HUES64 (cell line): ENCODE results near the gene XG.
"Not testable (repeated sequence)": the region's sequence is repeated elsewhere in the genome, so short reads cannot be mapped to it uniquely, and the experiment has no call there.

Source experiments
- H3K27ac ChIP-seq: 2 replicates; pipeline ENCODE4 v1.7.0; 2013; ENCODE audit warnings: low read depth, low read length, inconsistent platforms
- H3K27me3 ChIP-seq: 2 replicates; pipeline ENCODE4 v1.6.1; 2013; ENCODE audit warnings: mild to moderate bottlenecking, low read length; ENCODE audit not compliant: insufficient read depth
- H3K36me3 ChIP-seq: 2 replicates; pipeline ENCODE4 v1.6.1; 2013; ENCODE audit warnings: mild to moderate bottlenecking, low read length; ENCODE audit not compliant: insufficient read depth
- H3K4me1 ChIP-seq: 2 replicates; pipeline ENCODE4 v1.6.1; 2013; ENCODE audit warnings: mild to moderate bottlenecking, low read length, moderate library complexity; ENCODE audit not compliant: insufficient read depth
- H3K4me3 ChIP-seq: 2 replicates; pipeline ENCODE4 v1.5.1; 2013; ENCODE audit warnings: mild to moderate bottlenecking, low read length, moderate library complexity
- H3K9ac ChIP-seq: 2 replicates; pipeline ENCODE4 v1.6.1; 2013; ENCODE audit warnings: mild to moderate bottlenecking, low read depth, low read length
- H3K9me3 ChIP-seq: 2 replicates; pipeline ENCODE4 v1.6.1; 2013; ENCODE audit warnings: low read depth, low read length; ENCODE audit not compliant: insufficient read depth
- WGBS: fragments of 150-250, 120-280 bp; methylation state at CpG from one replicate; pipeline ENCODE4 v1.1.7; 2013; ENCODE audit warnings: missing lambda C conversion rate; 5-methylcytosine and 5-hydroxymethylcytosine counted together

XG gene

GRCh38 chrX:2764766-2765548 is 13.1 kb downstream of the XG start:
- H3K27ac ChIP-seq, result not testable (repeated sequence)

GRCh38 chrX:2765549-2765830 is 13.7 kb downstream of the XG start:
- Histone ChIP-seq H3K4me1 (no peaks in the 10 kb centered on the region), H3K27me3 (no peaks in the 10 kb centered on the region), H3K9ac (no peak overlapping the region), H3K4me3 (no peak overlapping the region), H3K36me3 (no peaks in the 10 kb centered on the region), H3K9me3 (no peaks in the 10 kb centered on the region), H3K27ac (no peak overlapping the region)
- 91% methylated on average over 5 of the region's 5 CpGs for WGBS

More at GRCh38 chrX:2764766-2765548, 13.1 kb downstream of the XG start:
- H3K4me3 ChIP-seq, H3K9me3 ChIP-seq, H3K9ac ChIP-seq, H3K4me1 ChIP-seq, H3K27me3 ChIP-seq, H3K36me3 ChIP-seq: not testable (repeated sequence)
- WGBS, result 89% methylated on average over 15 of the region's 19 CpGs

- H3K9me3 ChIP-seq, result no peaks in the 10 kb centered on the region
- no peak overlapping the region for H3K9ac ChIP-seq
- H3K4me3 ChIP-seq, result no peak overlapping the region
- H3K27ac ChIP-seq, result no peak overlapping the region
- no peaks in the 10 kb centered on the region for H3K4me1 ChIP-seq
- no peaks in the 10 kb centered on the region for H3K36me3 ChIP-seq
- WGBS, result 91% methylated on average over 11 of the region's 11 CpGs
- H3K27me3 ChIP-seq, result no peaks in the 10 kb centered on the region
These were observed 15.1 kb downstream of the XG start for GRCh38 chrX:2766906-2767305.

- Histone ChIP-seq H3K27me3 (no peaks in the 10 kb centered on the region), H3K9ac (no peak overlapping the region), H3K36me3 (no peaks in the 10 kb centered on the region), H3K4me1 (no peaks in the 10 kb centered on the region), H3K27ac (no peak overlapping the region), H3K9me3 (no peaks in the 10 kb centered on the region), H3K4me3 (no peak overlapping the region)
- 76% methylated on average over 25 of the region's 25 CpGs for WGBS
These were observed 16.0 kb downstream of the XG start for GRCh38 chrX:2767631-2768455.

GRCh38 chrX:2769615-2770014 is 17.8 kb downstream of the XG start:
- no CpG with 5 or more reads among the region's 1 CpG for WGBS
- Histone ChIP-seq H3K9ac (no peak overlapping the region), H3K4me3 (no peak overlapping the region), H3K27ac (no peak overlapping the region), H3K4me1 (no peaks in the 10 kb centered on the region), H3K9me3 (peaks cover under 1% of the 10 kb centered on the region; the same call in 1 of the 2 replicates), H3K27me3 (no peaks in the 10 kb centered on the region), H3K36me3 (no peaks in the 10 kb centered on the region)

GRCh38 chrX:2773166-2774055 is 21.6 kb downstream of the XG start:
- not testable (repeated sequence) for H3K9me3 ChIP-seq
- WGBS, result 91% methylated on average over 8 of the region's 10 CpGs

GRCh38 chrX:2774057-2774456 is 22.2 kb downstream of the XG start:
- Histone ChIP-seq H3K27me3 (no peaks in the 10 kb centered on the region), H3K36me3 (no peaks in the 10 kb centered on the region), H3K4me3 (no peak overlapping the region), H3K9me3 (peaks cover 6% of the 10 kb centered on the region), H3K4me1 (peaks cover 7% of the 10 kb centered on the region; the same call in 1 of the 2 replicates), H3K9ac (no peak overlapping the region), H3K27ac (no peak overlapping the region)
- 91% methylated on average over 5 of the region's 5 CpGs for WGBS

More at GRCh38 chrX:2773166-2774055, 21.6 kb downstream of the XG start:
- H3K27me3 ChIP-seq, H3K4me3 ChIP-seq, H3K4me1 ChIP-seq, H3K9ac ChIP-seq, H3K36me3 ChIP-seq, H3K27ac ChIP-seq: not testable (repeated sequence)

GRCh38 chrX:2774776-2775175 is 22.9 kb downstream of the XG start:
- Histone ChIP-seq H3K9me3 (peaks cover 6% of the 10 kb centered on the region), H3K9ac (no peak overlapping the region), H3K4me1 (peaks cover 7% of the 10 kb centered on the region; the same call in 1 of the 2 replicates), H3K4me3 (no peak overlapping the region), H3K27ac (no peak overlapping the region), H3K27me3 (no peaks in the 10 kb centered on the region), H3K36me3 (no peaks in the 10 kb centered on the region)
- 96% methylated on average over 3 of the region's 3 CpGs for WGBS

- H3K36me3 ChIP-seq, H3K9me3 ChIP-seq, H3K9ac ChIP-seq, H3K4me3 ChIP-seq, H3K27me3 ChIP-seq: not testable (repeated sequence)
- WGBS, result 37% methylated on average over 11 of the region's 12 CpGs
- peaks cover 36% of the 10 kb centered on the region for H3K4me1 ChIP-seq
- peak overlapping the region; percentile 83; the same call in 1 of the 2 replicates for H3K27ac ChIP-seq
These were observed 28.8 kb downstream of the XG start for GRCh38 chrX:2780472-2781225.

GRCh38 chrX:2781226-2781571 is 29.4 kb downstream of the XG start:
- 73% methylated on average over 1 of the region's 1 CpG for WGBS
- H3K9me3 ChIP-seq, result no peaks in the 10 kb centered on the region
- peaks cover 36% of the 10 kb centered on the region for H3K4me1 ChIP-seq
- no peaks in the 10 kb centered on the region for H3K27me3 ChIP-seq
- peak overlapping the region; percentile 83; the same call in 1 of the 2 replicates for H3K27ac ChIP-seq
- no peak overlapping the region for H3K9ac ChIP-seq
- H3K36me3 ChIP-seq, result no peaks in the 10 kb centered on the region
- no peak overlapping the region for H3K4me3 ChIP-seq
